IMR-90 (cell line): ENCODE measurements around the gene SKAP1. TPM values are rescaled to one million over a fixed set of nuclear protein-coding genes. Genes with fewer than 3 reads are reported as not detected.

Experiments
- ATAC-seq: fragments of 200-7000 bp; cut with Tn5 transposase; 2 replicates; pipeline ENCODE4 v1.9.1; 2020; ENCODE audit warnings: low read depth, mild to moderate bottlenecking, moderate library complexity
- BruUV-seq: library from RNA; stranded (reverse); fragments of 400-500 nt; replicated peaks from 2 replicates; lab custom pipeline; 2021; lab: Mats Ljungman, UMichigan
- CTCF ChIA-PET: fragments of 300-600 bp; formaldehyde crosslinking; extraction: SDS; loops from one replicate; lab custom pipeline; 2021; ENCODE audit warnings: antibody characterized with exemption; lab: Yijun Ruan, JAX
- POLR2A ChIA-PET: fragments of 300-600 bp; sonication (Branson Sonifier 250); formaldehyde crosslinking; loops from one replicate; lab custom pipeline; 2022; ENCODE audit warnings: antibody characterized with exemption; ENCODE audit not compliant: unreplicated experiment; lab: Charles Lee
- DNase-seq: peaks from one replicate; pipeline ENCODE4 v3.0.0; 2013
- H2AFZ ChIP-seq: replicated peaks from 2 replicates; pipeline ENCODE3; 2013; ENCODE audit warnings: low read length, mild to moderate bottlenecking; ENCODE audit not compliant: poor library complexity
- H2AK5ac ChIP-seq: 2 replicates; pipeline ENCODE4 v1.6.1; 2013; ENCODE audit warnings: low read depth, low read length, inconsistent platforms
- H2AK9ac ChIP-seq: replicated peaks from 2 replicates; pipeline ENCODE3; 2013; ENCODE audit warnings: mild to moderate bottlenecking, low read depth, low read length, moderate library complexity; ENCODE audit not compliant: poor library complexity
- H2BK120ac ChIP-seq: 2 replicates; pipeline ENCODE4 v1.6.1; 2013; ENCODE audit warnings: low read depth, low read length, inconsistent platforms
- H2BK15ac ChIP-seq: 3 replicates; pipeline ENCODE4 v1.6.1; 2013; ENCODE audit warnings: low read depth, low read length, inconsistent platforms
- H2BK20ac ChIP-seq: 2 replicates; pipeline ENCODE4 v1.6.1; 2013; ENCODE audit warnings: low read depth, mild to moderate bottlenecking, inconsistent platforms, low read length, moderate library complexity
- H2BK5ac ChIP-seq: 2 replicates; pipeline ENCODE4 v1.6.1; 2013; ENCODE audit warnings: mild to moderate bottlenecking, low read depth, low read length, inconsistent platforms; ENCODE audit not compliant: poor library complexity, severe bottlenecking
- H3K14ac ChIP-seq: replicated peaks from 2 replicates; pipeline ENCODE4 v1.6.1; 2013; ENCODE audit warnings: low read depth, low read length, inconsistent platforms
- H3K18ac ChIP-seq: 2 replicates; pipeline ENCODE4 v1.6.1; 2013; ENCODE audit warnings: low read depth, low read length, control low read depth
- H3K23ac ChIP-seq: 2 replicates; pipeline ENCODE4 v1.6.1; 2013; ENCODE audit warnings: low read depth, low read length, inconsistent platforms
- H3K27ac ChIP-seq: 2 replicates; pipeline ENCODE4 v1.5.1; 2013; ENCODE audit warnings: mild to moderate bottlenecking, control low read depth, low read length; ENCODE audit not compliant: insufficient read depth
- H3K27me3 ChIP-seq: 2 replicates; pipeline ENCODE4 v1.6.1; 2013; ENCODE audit warnings: low read length; ENCODE audit not compliant: control insufficient read depth, insufficient read depth
- H3K36me3 ChIP-seq: 2 replicates; pipeline ENCODE4 v1.6.1; 2013; ENCODE audit warnings: low read length, mixed read lengths; ENCODE audit not compliant: control insufficient read depth, insufficient read depth
- H3K4ac ChIP-seq: 2 replicates; pipeline ENCODE4 v1.6.1; 2013; ENCODE audit warnings: low read depth, low read length, inconsistent platforms
- H3K4me1 ChIP-seq: 2 replicates; pipeline ENCODE4 v1.6.1; 2013; ENCODE audit warnings: low read length, mixed read lengths; ENCODE audit not compliant: control insufficient read depth, insufficient read depth
- H3K4me2 ChIP-seq: 2 replicates; pipeline ENCODE4 v1.6.1; 2013; ENCODE audit warnings: low read depth, mild to moderate bottlenecking, control low read depth, low read length, moderate library complexity
- H3K4me3 ChIP-seq: 2 replicates; pipeline ENCODE4 v1.5.1; 2013; ENCODE audit warnings: low read depth, mild to moderate bottlenecking, control low read depth, low read length, moderate library complexity; ENCODE audit not compliant: insufficient read depth
- H3K56ac ChIP-seq: 2 replicates; pipeline ENCODE4 v1.6.1; 2013; ENCODE audit warnings: low read length, inconsistent platforms; ENCODE audit not compliant: insufficient read depth; ENCODE audit errors: extremely low read depth
- H3K79me1 ChIP-seq, 2 experiments: 2 replicates each; pipeline ENCODE4 v1.6.1; 2013; ENCODE audit warnings: low read length in 2 of 2, inconsistent platforms in 1 of 2, low read depth in 1 of 2
- H3K9ac ChIP-seq: 2 replicates; pipeline ENCODE4 v1.6.1; 2013; ENCODE audit warnings: low read depth, low read length, control low read depth
- H3K9me1 ChIP-seq: 2 replicates; pipeline ENCODE4 v1.6.1; 2013; ENCODE audit warnings: low read length, inconsistent platforms; ENCODE audit not compliant: insufficient read depth
- H3K9me3 ChIP-seq: 2 replicates; pipeline ENCODE4 v1.6.1; 2013; ENCODE audit warnings: low read length; ENCODE audit not compliant: control insufficient read depth, insufficient read depth
- H4K20me1 ChIP-seq: 2 replicates; pipeline ENCODE4 v1.6.1; 2013; ENCODE audit warnings: low read length, inconsistent platforms; ENCODE audit not compliant: insufficient read depth
- H4K5ac ChIP-seq: 2 replicates; pipeline ENCODE4 v1.6.1; 2013; ENCODE audit warnings: mild to moderate bottlenecking, low read depth, low read length, control low read depth
- H4K8ac ChIP-seq, 2 experiments: 2 replicates each; pipeline ENCODE4 v1.6.1; 2013; ENCODE audit warnings: low read depth in 2 of 2, low read length in 2 of 2, control low read depth in 1 of 2, inconsistent platforms in 1 of 2
- H4K91ac ChIP-seq: 2 replicates; pipeline ENCODE4 v1.6.1; 2013; ENCODE audit warnings: low read depth, low read length, inconsistent platforms; ENCODE audit not compliant: insufficient read depth
- BHLHE40 ChIP-seq: fragments of 150-350 bp; IDR thresholded peaks from 2 replicates; pipeline ENCODE4 v1.6.1; 2016; ENCODE audit warnings: mild to moderate bottlenecking, low read depth, low read length
- CEBPB ChIP-seq: IDR thresholded peaks from 2 replicates; pipeline ENCODE4 v1.6.1; 2012; ENCODE audit warnings: low read depth, low read length, improper control_type of control experiment
- CHD1 ChIP-seq: IDR thresholded peaks from 2 replicates; pipeline ENCODE4 v1.6.1; 2012; ENCODE audit warnings: low read depth, low read length, improper control_type of control experiment
- CTCF ChIP-seq: conservative IDR thresholded peaks from 2 replicates; pipeline ENCODE4 v1.5.1; 2012; ENCODE audit warnings: mild to moderate bottlenecking, low read depth, low read length, improper control_type of control experiment
- ELK1 ChIP-seq: fragments of 150-350 bp; IDR thresholded peaks from 2 replicates; pipeline ENCODE4 v1.6.1; 2016; ENCODE audit warnings: low read depth, mild to moderate bottlenecking, low read length, moderate library complexity, borderline replicate concordance
- FOS ChIP-seq: fragments of 150-350 bp; IDR thresholded peaks from 2 replicates; pipeline ENCODE4 v1.6.1; 2016; ENCODE audit warnings: low read depth, low read length
- MAFK ChIP-seq: IDR thresholded peaks from 2 replicates; pipeline ENCODE4 v1.6.1; 2012; ENCODE audit warnings: low read depth, low read length, improper control_type of control experiment
- MAZ ChIP-seq: IDR thresholded peaks from 2 replicates; pipeline ENCODE4 v1.6.1; 2012; ENCODE audit warnings: low read depth, mild to moderate bottlenecking, low read length, improper control_type of control experiment, moderate library complexity, borderline replicate concordance
- MXI1 ChIP-seq: IDR thresholded peaks from 2 replicates; pipeline ENCODE4 v1.6.1; 2012; ENCODE audit warnings: low read depth, mild to moderate bottlenecking, low read length, moderate library complexity, borderline replicate concordance
- POLR2A ChIP-seq: IDR thresholded peaks from 2 replicates; pipeline ENCODE4 v1.6.1; 2012; ENCODE audit warnings: mild to moderate bottlenecking, low read depth, low read length
- RCOR1 ChIP-seq: IDR thresholded peaks from 2 replicates; pipeline ENCODE4 v1.6.1; 2012; ENCODE audit warnings: mild to moderate bottlenecking, low read length, improper control_type of control experiment; ENCODE audit not compliant: insufficient replicate concordance
- RFX5 ChIP-seq: IDR thresholded peaks from 2 replicates; pipeline ENCODE4 v1.8.0; 2012; ENCODE audit warnings: low read depth, mild to moderate bottlenecking, low read length, moderate library complexity
- SMC3 ChIP-seq: fragments of 150-350 bp; IDR thresholded peaks from 2 replicates; pipeline ENCODE4 v1.6.1; 2016; ENCODE audit warnings: low read depth, mild to moderate bottlenecking, antibody characterized with exemption, low read length, moderate library complexity
- USF2 ChIP-seq: fragments of 150-350 bp; IDR thresholded peaks from 2 replicates; pipeline ENCODE4 v1.6.1; 2017; ENCODE audit warnings: mild to moderate bottlenecking, antibody characterized with exemption, low read length, low read depth
- WGBS, 2 experiments: methylation state at CpG; one replicate each; pipeline versions ENCODE4 v1.1.5 to v1.1.7; 2013; ENCODE audit warnings: missing lambda C conversion rate in 2 of 2; ENCODE audit not compliant: insufficient read length in 1 of 2; ENCODE audit errors: extremely low coverage in 2 of 2; 5-methylcytosine and 5-hydroxymethylcytosine counted together
- dilution Hi-C: fragments of 300-500 bp; cut with HindIII; formaldehyde crosslinking; loops from one replicate; pipeline ENCODE4 v1.14.3; 2018; ENCODE audit warnings: low sequenced_read_pairs; ENCODE audit not compliant: unreplicated experiment
- in situ Hi-C: fragments of 300-500 bp; cut with MboI; formaldehyde crosslinking; loops from 3 replicates; pipeline ENCODE4 v1.14.3; 2019; ENCODE audit warnings: low sequenced_read_pairs, inconsistent platforms, mixed read lengths
- intact Hi-C: fragments of 100-400 bp; cut with micrococcal nuclease; formaldehyde crosslinking; loops from 2 replicates; pipeline ENCODE4 v1.10.0; 2022
- polyA plus RNA-seq, 3 experiments: library from polyadenylated mRNA; depleted of rRNA; stranded (reverse); fragments of >200 nt; gene quantifications; 2 replicates each; pipeline ENCODE4 v1.2.3, GENCODE V29; 2012; ENCODE audit warnings: low replicate concordance in 1 of 3
- total RNA-seq: library from RNA; depleted of rRNA; stranded (reverse); fragments of >200 nt; gene quantifications from 2 replicates; pipeline ENCODE4 v1.2.3, GENCODE V29; 2012

The SKAP1 gene
- total and polyA plus RNA-seq, 2 of the 4 experiments (the other 2 are of a cell fraction) = not detected

GRCh38 chr17:48160177-48161081, 269.6 kb downstream of the SKAP1 start:
- no peaks in the 10 kb centered on the region for H3K9me1 ChIP-seq
- no peak overlapping the region for H3K4me2 ChIP-seq
- ChIA-PET POLR2A (no interaction called here), CTCF (interaction anchor here (0.6 kb wide), 1 partner anchor 89 kb away, joined by 4 read pairs; no protein-coding TSS in a partner anchor)
- H4K8ac ChIP-seq = no peak overlapping the region
- no peak overlapping the region for H3K4me3 ChIP-seq
- no TSS peak for BruUV-seq
- no peak overlapping the region for H3K9ac ChIP-seq
- no peak overlapping the region for H2AK5ac ChIP-seq
- no peaks in the 10 kb centered on the region for H3K4me1 ChIP-seq
- H3K9me3 ChIP-seq = no peaks in the 10 kb centered on the region
- no peak overlapping the region for H2AFZ ChIP-seq
- no peak overlapping the region for H3K27ac ChIP-seq
- no peak overlapping the region for H4K5ac ChIP-seq
- H2AK9ac ChIP-seq = no peak overlapping the region
- ATAC-seq (no peak), DNase-seq (no peak)
- in situ Hi-C loops = loop anchor here (10.0 kb wide), 1 partner anchor 464 kb away; the partner anchor contains the start of gene HOXB9
- H3K4ac ChIP-seq = no peak overlapping the region
- H3K56ac ChIP-seq = no peak overlapping the region
- no peak overlapping the region for H3K14ac ChIP-seq
- H2BK120ac ChIP-seq = no peak overlapping the region
- intact Hi-C loops = no loop called here
- no peaks in the 10 kb centered on the region for H3K79me1 ChIP-seq
- H4K20me1 ChIP-seq = no peaks in the 10 kb centered on the region; the same call in 1 of the 2 replicates
- no peak overlapping the region for H3K23ac ChIP-seq
- H2BK15ac ChIP-seq = no peak overlapping the region
- H3K27me3 ChIP-seq = peaks cover 52% of the 10 kb centered on the region
- no peaks in the 10 kb centered on the region for H3K36me3 ChIP-seq
- dilution Hi-C loops = no loop called here
- H2BK20ac ChIP-seq = no peak overlapping the region
- WGBS, 2 experiments = 40% methylated on average over 2 of the region's 5 CpGs; no CpG with 5 or more reads in 1 of the 2 experiments
- H2BK5ac ChIP-seq = no peak overlapping the region
- no peak overlapping the region for H3K18ac ChIP-seq
- no peak overlapping the region for H4K91ac ChIP-seq
- TF ChIP-seq CEBPB = no peak
- TF ChIP-seq BHLHE40 = no peak
- TF ChIP-seq FOS = no peak
- TF ChIP-seq ELK1 = no peak
- TF ChIP-seq CHD1 = no peak
- TF ChIP-seq SMC3 = no peak
- TF ChIP-seq USF2 = no peak
- no peak for TF ChIP-seq POLR2A
- no peak for TF ChIP-seq RCOR1
- no peak for TF ChIP-seq RFX5
- TF ChIP-seq MAFK = no peak
- TF ChIP-seq MAZ = no peak
- TF ChIP-seq MXI1 = no peak
- no peak for TF ChIP-seq CTCF
